Transverse colon (tissue), 4 donors: ENCODE data around the gene KRT39.

ENCODE experiments used
- EP300 ChIP-seq: sonication (generic); formaldehyde crosslinking; IDR thresholded peaks from one replicate; pipeline ENCODE4 v1.6.1; 2017; ENCODE audit warnings: antibody characterized with exemption, low read depth
- POLR2A ChIP-seq: fragments of 450-650 bp; IDR thresholded peaks from one replicate; pipeline ENCODE4 v1.6.1; 2016; ENCODE audit warnings: antibody characterized with exemption, mild to moderate bottlenecking, moderate library complexity
- POLR2AphosphoS5 ChIP-seq, 3 donors: sonication (generic); formaldehyde crosslinking; IDR thresholded peaks; one replicate each; pipeline ENCODE4 v1.6.1; 2016; ENCODE audit warnings: antibody characterized with exemption in 3 of 3
- TF ChIP-seq, protein P1 (sequence below), 5 experiments: fragments of 200-600 bp in 3 of 5; fragments of 450-650 bp in 2 of 5; sonication (generic) in 3 of 5; IDR thresholded peaks; 1 replicate in 2 of 5; 2 replicates in 3 of 5; pipeline ENCODE4 v1.5.1; 2016 to 2017; ENCODE audit warnings: antibody characterized with exemption in 5 of 5, inconsistent platforms in 3 of 5, mild to moderate bottlenecking in 2 of 5, moderate library complexity in 1 of 5

DNA sequence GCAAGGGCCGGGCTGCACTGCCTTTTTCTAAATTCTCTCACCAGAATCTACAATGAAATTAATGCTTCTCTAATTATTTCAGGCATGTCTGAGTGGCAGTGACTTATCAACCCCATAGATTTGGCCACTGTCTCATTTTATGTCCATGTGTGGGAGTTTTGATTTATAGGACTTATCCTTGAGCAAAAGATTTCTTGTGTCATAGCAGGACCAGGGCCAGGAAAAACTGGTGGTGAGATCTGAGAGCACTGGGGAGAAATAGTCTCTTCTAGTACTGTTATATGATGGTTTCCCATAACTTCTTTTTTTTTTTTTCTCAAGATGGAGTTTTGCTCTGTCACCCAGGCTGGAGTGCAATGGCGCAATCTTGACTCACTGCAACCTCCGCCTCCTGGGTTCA, 27.8 kb downstream of the KRT39 start:
- TF ChIP-seq POLR2A: no peak
- TF ChIP-seq, protein P1, sequence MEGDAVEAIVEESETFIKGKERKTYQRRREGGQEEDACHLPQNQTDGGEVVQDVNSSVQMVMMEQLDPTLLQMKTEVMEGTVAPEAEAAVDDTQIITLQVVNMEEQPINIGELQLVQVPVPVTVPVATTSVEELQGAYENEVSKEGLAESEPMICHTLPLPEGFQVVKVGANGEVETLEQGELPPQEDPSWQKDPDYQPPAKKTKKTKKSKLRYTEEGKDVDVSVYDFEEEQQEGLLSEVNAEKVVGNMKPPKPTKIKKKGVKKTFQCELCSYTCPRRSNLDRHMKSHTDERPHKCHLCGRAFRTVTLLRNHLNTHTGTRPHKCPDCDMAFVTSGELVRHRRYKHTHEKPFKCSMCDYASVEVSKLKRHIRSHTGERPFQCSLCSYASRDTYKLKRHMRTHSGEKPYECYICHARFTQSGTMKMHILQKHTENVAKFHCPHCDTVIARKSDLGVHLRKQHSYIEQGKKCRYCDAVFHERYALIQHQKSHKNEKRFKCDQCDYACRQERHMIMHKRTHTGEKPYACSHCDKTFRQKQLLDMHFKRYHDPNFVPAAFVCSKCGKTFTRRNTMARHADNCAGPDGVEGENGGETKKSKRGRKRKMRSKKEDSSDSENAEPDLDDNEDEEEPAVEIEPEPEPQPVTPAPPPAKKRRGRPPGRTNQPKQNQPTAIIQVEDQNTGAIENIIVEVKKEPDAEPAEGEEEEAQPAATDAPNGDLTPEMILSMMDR (IDR thresholded peaks at IDR 0.05): no peak
- TF ChIP-seq EP300: no peak
- TF ChIP-seq POLR2AphosphoS5 (IDR thresholded peaks at IDR 0.05): no peak
